D721Med (cell line): ENCODE data around the gene KATNB1.
"Not testable (repeated sequence)": the region's sequence is repeated elsewhere in the genome, so short reads cannot be mapped to it uniquely, and the experiment has no call there.

Source experiments
- DNase-seq: peaks from one replicate; pipeline ENCODE4 v3.0.0; 2011; ENCODE audit warnings: low spot score; ENCODE audit not compliant: insufficient read length
- FAIRE-seq: peaks from 2 replicates; lab custom pipeline; 2011; peaks lifted over from hg19 to GRCh38; lab: Jason Lieb, UNC
- TF ChIP-seq, protein P1 (sequence below): IDR thresholded peaks from 2 replicates; pipeline ENCODE4 v1.5.1; 2012; ENCODE audit warnings: mild to moderate bottlenecking, control low read depth; ENCODE audit not compliant: insufficient read depth; ENCODE audit errors: missing control alignments

KATNB1 gene

DNA sequence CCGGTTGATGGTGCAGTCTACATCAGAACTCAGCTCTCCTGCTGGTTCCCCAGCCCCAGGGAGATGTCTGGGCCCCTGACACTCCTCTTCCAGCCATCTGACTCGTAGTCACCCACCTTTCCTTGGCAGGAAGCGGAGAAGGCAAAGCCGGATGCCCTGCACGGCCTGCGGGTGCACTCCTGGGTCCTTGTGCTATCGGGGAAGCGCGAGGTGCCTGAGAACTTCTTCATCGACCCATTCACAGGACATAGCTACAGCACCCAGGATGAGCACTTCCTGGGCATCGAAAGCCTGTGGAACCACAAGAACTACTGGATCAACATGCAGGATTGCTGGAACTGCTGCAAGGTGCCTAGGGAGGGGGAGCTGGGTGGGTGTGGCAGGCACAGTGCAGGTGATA, 28.2 kb upstream of the KATNB1 start:
- TF ChIP-seq, protein P1, sequence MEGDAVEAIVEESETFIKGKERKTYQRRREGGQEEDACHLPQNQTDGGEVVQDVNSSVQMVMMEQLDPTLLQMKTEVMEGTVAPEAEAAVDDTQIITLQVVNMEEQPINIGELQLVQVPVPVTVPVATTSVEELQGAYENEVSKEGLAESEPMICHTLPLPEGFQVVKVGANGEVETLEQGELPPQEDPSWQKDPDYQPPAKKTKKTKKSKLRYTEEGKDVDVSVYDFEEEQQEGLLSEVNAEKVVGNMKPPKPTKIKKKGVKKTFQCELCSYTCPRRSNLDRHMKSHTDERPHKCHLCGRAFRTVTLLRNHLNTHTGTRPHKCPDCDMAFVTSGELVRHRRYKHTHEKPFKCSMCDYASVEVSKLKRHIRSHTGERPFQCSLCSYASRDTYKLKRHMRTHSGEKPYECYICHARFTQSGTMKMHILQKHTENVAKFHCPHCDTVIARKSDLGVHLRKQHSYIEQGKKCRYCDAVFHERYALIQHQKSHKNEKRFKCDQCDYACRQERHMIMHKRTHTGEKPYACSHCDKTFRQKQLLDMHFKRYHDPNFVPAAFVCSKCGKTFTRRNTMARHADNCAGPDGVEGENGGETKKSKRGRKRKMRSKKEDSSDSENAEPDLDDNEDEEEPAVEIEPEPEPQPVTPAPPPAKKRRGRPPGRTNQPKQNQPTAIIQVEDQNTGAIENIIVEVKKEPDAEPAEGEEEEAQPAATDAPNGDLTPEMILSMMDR, result no peak
- no peak for DNase-seq
- FAIRE-seq, result no peak

DNA sequence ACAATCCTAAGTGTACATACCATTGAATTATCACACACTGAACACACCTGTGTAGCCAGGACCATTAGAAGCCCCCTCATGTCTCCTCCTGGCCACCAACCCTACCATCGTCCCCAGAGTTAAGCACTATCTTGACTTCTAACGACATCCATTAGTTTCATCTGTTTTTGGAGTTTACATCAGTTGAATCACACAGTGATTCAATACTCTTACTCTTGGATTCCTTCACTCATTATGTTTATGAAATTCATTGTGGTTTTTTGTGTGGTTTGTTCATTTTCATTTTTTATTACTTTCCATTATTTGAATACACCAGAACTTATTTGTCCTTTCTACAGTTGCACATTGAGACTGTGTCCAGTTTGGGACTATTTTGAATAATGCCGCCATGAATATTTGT, 27.4 kb upstream of the KATNB1 start:
- no peak for FAIRE-seq
- TF ChIP-seq, protein P1, result no peak
- DNase-seq, result no peak

DNA sequence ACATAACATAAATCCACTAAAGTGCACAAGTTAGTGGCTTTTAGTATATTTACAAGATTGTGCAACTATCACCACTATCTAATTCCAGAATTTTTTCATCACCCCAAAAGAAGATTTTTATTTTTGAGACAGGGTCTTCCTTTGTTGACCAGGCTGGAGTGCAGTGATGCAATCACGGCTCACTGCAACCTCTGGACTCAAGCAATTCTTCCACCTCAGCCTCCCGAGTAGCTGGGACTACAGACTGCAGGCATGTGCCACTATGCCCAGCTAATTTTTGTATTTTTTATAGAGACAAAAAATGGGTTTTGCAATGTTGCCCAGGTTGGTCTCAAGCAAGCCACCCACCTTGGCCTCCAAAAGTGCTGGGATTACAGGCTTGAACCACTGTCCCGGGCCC, 25.9 kb upstream of the KATNB1 start:
- FAIRE-seq, result no peak
- TF ChIP-seq, protein P1, result no peak

DNA sequence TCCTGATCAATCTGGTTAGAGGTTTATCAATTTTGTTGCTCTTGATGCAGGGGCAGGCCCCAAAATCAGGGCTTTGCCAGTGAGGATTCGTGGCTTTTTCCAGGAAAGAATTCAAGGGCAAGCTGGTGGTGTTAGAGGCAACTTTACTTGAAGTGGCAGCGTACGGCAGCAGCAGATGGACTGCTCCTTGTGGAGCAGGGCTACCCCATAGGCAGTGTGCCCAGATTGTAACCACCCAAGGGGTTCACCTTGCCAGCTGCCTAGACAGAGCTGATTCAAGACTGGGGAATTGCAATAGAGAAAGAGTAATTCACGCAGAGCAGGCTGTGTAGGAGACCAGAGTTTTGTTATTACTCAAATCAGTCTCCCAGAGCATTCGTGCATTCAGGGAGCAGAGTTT, 24.2 kb upstream of the KATNB1 start:
- DNase-seq (no peak), FAIRE-seq (no peak)
- TF ChIP-seq, protein P1, result no peak

More for the DNA sequence above, 25.9 kb upstream of the KATNB1 start:
- DNase-seq, result no peak

DNA sequence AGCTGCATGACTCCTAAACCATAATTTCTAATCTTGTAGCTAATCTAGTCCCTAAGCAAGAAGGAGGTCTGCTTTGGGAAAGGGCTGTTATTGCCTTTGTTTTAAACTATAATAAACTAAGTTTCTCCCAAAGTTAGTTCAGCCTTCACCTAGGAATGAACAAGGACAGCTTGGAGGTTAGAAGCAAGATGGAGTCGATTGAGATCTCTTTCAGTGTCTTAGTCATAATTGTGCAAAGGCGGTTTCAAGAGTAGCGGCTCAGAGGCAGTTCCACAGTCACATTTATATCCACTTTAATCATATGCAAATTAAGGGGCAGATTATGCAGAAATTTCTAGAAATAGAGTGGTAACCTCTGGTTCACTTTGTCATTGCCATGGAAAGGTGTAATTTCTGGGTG, 23.6 kb upstream of the KATNB1 start:
- FAIRE-seq, result no peak
- no peak for DNase-seq
- TF ChIP-seq, protein P1, result no peak

DNA sequence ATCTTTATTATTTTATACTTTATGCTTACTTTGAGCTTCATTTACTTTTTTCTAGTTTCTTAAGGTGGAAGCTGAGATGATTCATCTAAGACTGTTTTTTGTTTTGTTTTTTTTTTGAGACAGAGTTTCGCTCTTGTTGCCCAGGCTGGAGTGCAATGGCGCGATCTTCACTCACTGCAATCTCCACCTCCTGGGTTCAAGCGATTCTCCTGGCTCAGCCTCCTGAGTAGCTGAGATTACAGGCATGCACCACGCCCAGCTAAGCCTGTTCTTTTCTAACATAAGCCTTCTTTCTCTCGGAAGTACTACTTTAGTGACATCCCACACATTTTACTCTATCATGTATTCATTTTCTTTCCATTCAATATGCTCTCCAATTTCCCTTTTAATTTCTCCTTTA, 23.0 kb upstream of the KATNB1 start:
- DNase-seq, FAIRE-seq: not testable (repeated sequence)

DNA sequence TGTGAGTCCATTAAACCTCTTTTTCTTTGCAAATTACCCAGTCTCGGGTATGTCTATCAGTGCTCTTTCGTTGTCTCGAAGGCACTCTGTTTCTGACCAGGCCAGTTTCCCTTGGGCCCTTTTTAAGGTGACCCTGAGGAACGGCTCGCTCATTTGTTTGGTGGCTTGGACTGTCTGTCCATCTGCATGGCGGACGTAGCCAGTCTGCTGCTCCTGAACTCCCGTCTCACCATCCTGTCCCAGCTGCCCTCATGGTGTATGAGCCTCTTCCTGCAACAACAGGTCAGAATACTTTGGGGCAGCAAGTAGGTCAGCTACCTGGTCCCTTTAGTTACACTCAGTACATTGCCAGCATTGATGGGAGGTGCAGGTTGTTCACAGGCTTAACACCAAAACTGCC, 22.0 kb upstream of the KATNB1 start:
- FAIRE-seq, result no peak
- TF ChIP-seq, protein P1, result no peak
- DNase-seq, result no peak

DNA sequence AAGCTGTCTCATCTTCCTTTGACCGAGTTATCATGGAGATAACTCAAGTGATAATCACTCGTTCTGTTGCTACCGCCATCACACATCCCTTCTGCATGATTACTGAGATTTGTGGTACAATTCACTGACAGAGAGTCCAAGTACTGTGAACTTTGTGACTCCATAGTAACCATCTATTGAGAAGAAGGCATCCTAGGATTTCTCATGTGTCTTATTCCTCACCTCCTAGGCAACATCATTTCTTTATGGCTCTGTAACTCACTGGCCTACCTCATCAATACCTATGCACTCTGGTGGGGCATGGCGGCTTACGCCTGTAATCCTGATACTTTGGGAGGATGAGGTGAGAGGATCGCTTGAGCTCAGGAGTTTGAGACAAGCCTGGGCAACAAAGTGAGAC, 21.5 kb upstream of the KATNB1 start:
- FAIRE-seq (no peak), DNase-seq (no peak)
- TF ChIP-seq, protein P1, result no peak
